H9 (cell line): ENCODE results near the gene ARHGEF1. TPM values are rescaled to one million over a fixed set of nuclear protein-coding genes. Genes with fewer than 3 reads are reported as not detected.

Source experiments
- DNase-seq: peaks from one replicate; pipeline ENCODE4 v3.0.0-alpha.2; 2017
- H2AFZ ChIP-seq: one replicate; pipeline ENCODE4 v1.6.1; 2013; ENCODE audit warnings: mild to moderate bottlenecking, low read length, control low read depth, moderate library complexity
- H2AK5ac ChIP-seq: 2 replicates; pipeline ENCODE4 v1.6.1; 2013; ENCODE audit warnings: low read length, control low read depth, mixed read lengths; ENCODE audit not compliant: insufficient read length
- H2BK120ac ChIP-seq: one replicate; pipeline ENCODE4 v1.6.1; 2013; ENCODE audit warnings: low read depth, mild to moderate bottlenecking, low read length, control low read depth, inconsistent platforms; ENCODE audit not compliant: poor library complexity, severe bottlenecking
- H2BK12ac ChIP-seq: 2 replicates; pipeline ENCODE4 v1.6.1; 2013; ENCODE audit warnings: low read length, control low read depth, mixed read lengths, low read depth; ENCODE audit not compliant: insufficient read length
- H2BK15ac ChIP-seq: 2 replicates; pipeline ENCODE4 v1.6.1; 2013; ENCODE audit warnings: low read depth, low read length, control low read depth
- H2BK20ac ChIP-seq: one replicate; pipeline ENCODE4 v1.6.1; 2013; ENCODE audit warnings: low read depth, mild to moderate bottlenecking, low read length, control low read depth, inconsistent platforms; ENCODE audit not compliant: poor library complexity, severe bottlenecking
- H2BK5ac ChIP-seq: 2 replicates; pipeline ENCODE4 v1.6.1; 2013; ENCODE audit warnings: low read length, control low read depth, mixed read lengths; ENCODE audit not compliant: insufficient read length
- H3K14ac ChIP-seq: 2 replicates; pipeline ENCODE4 v1.6.1; 2013; ENCODE audit warnings: low read length, control low read depth; ENCODE audit not compliant: insufficient read depth
- H3K18ac ChIP-seq: 2 replicates; pipeline ENCODE4 v1.6.1; 2013; ENCODE audit warnings: low read depth, mild to moderate bottlenecking, mixed read lengths, low read length, control low read depth; ENCODE audit not compliant: insufficient read length
- H3K23ac ChIP-seq: 2 replicates; pipeline ENCODE4 v1.6.1; 2013; ENCODE audit warnings: low read length, control low read depth, mixed read lengths, low read depth; ENCODE audit not compliant: insufficient read length
- H3K23me2 ChIP-seq: 2 replicates; pipeline ENCODE4 v1.6.1; 2013; ENCODE audit warnings: low read depth, mild to moderate bottlenecking, mixed read lengths, low read length, control low read depth; ENCODE audit not compliant: insufficient read length, poor library complexity, severe bottlenecking
- H3K27ac ChIP-seq: 2 replicates; pipeline ENCODE4 v1.5.1; 2013; ENCODE audit warnings: low read length, control low read depth, mixed read lengths, low read depth; ENCODE audit not compliant: insufficient read length
- H3K27me3 ChIP-seq: 2 replicates; pipeline ENCODE4 v1.6.1; 2013; ENCODE audit warnings: low read length, control low read depth, inconsistent platforms; ENCODE audit not compliant: insufficient read depth
- H3K4ac ChIP-seq: 2 replicates; pipeline ENCODE4 v1.6.1; 2013; ENCODE audit warnings: low read depth, mild to moderate bottlenecking, control low read depth, inconsistent platforms, low read length, moderate library complexity
- H3K4me1 ChIP-seq: 2 replicates; pipeline ENCODE4 v1.6.1; 2013; ENCODE audit warnings: low read length, control low read depth, inconsistent platforms; ENCODE audit not compliant: insufficient read depth
- H3K4me2 ChIP-seq: 2 replicates; pipeline ENCODE4 v1.6.1; 2013; ENCODE audit warnings: low read length, control low read depth, mixed read lengths; ENCODE audit not compliant: insufficient read length, insufficient read depth
- H3K56ac ChIP-seq: 2 replicates; pipeline ENCODE4 v1.6.1; 2013; ENCODE audit warnings: low read depth, mild to moderate bottlenecking, mixed read lengths, low read length, control low read depth; ENCODE audit not compliant: insufficient read length
- H3K79me1 ChIP-seq: 2 replicates; pipeline ENCODE4 v1.6.1; 2013; ENCODE audit warnings: low read depth, mild to moderate bottlenecking, moderate library complexity, low read length, control low read depth, inconsistent platforms; ENCODE audit not compliant: insufficient read depth, poor library complexity, severe bottlenecking
- H3K79me2 ChIP-seq: 2 replicates; pipeline ENCODE4 v1.6.1; 2013; ENCODE audit warnings: low read length, control low read depth, inconsistent platforms; ENCODE audit not compliant: insufficient read depth
- H3K9ac ChIP-seq: 2 replicates; pipeline ENCODE4 v1.6.1; 2013; ENCODE audit warnings: low read length, control low read depth, mixed read lengths; ENCODE audit not compliant: insufficient read length; ENCODE audit errors: extremely low read depth
- H3K9me3 ChIP-seq: one replicate; pipeline ENCODE4 v1.6.1; 2013; ENCODE audit warnings: low read depth, low read length, inconsistent platforms; ENCODE audit not compliant: control insufficient read depth
- H3T11ph ChIP-seq: one replicate; pipeline ENCODE4 v1.6.1; 2013; ENCODE audit warnings: mild to moderate bottlenecking, low read length, control low read depth, inconsistent platforms
- H4K20me1 ChIP-seq: one replicate; pipeline ENCODE4 v1.6.1; 2013; ENCODE audit not compliant: control insufficient read depth, insufficient read length, insufficient read depth
- H4K5ac ChIP-seq: 2 replicates; pipeline ENCODE4 v1.6.1; 2013; ENCODE audit warnings: low read depth, mild to moderate bottlenecking, mixed read lengths, low read length, control low read depth; ENCODE audit not compliant: insufficient read length
- H4K8ac ChIP-seq: replicated peaks from 2 replicates; pipeline ENCODE4 v1.6.1; 2013; ENCODE audit warnings: low read length, control low read depth, mixed read lengths, low read depth; ENCODE audit not compliant: insufficient read length
- H4K91ac ChIP-seq: 2 replicates; pipeline ENCODE4 v1.6.1; 2013; ENCODE audit warnings: low read depth, mild to moderate bottlenecking, moderate library complexity, mixed read lengths, low read length, control low read depth; ENCODE audit not compliant: insufficient read length
- H3K27ac Mint-ChIP-seq, 3 experiments: 2 replicates in 2 of 3; 3 replicates in 1 of 3; pipeline ENCODE4 v1.8.0; 2020 to 2021; ENCODE audit warnings: mixed read lengths in 3 of 3, mild to moderate bottlenecking in 1 of 3, moderate library complexity in 1 of 3
- H3K27me3 Mint-ChIP-seq: 2 replicates; pipeline ENCODE4 v1.8.0; 2021; ENCODE audit warnings: low read depth, mild to moderate bottlenecking, moderate library complexity, mixed read lengths
- H3K36me3 Mint-ChIP-seq, 3 experiments: 2 replicates in 2 of 3; 3 replicates in 1 of 3; pipeline ENCODE4 v1.8.0; 2020 to 2021; ENCODE audit warnings: low read depth in 3 of 3, mixed read lengths in 3 of 3; ENCODE audit not compliant: insufficient read depth in 1 of 3
- H3K4me1 Mint-ChIP-seq, 2 experiments: 2 replicates each; pipeline ENCODE4 v1.8.0; 2020; ENCODE audit warnings: mixed read lengths in 2 of 2
- H3K4me3 Mint-ChIP-seq, 2 experiments: 2 replicates in 1 of 2; 3 replicates in 1 of 2; pipeline ENCODE4 v1.8.0; 2020 to 2021; ENCODE audit warnings: mild to moderate bottlenecking in 2 of 2, mixed read lengths in 2 of 2, moderate library complexity in 1 of 2
- H3K9me3 Mint-ChIP-seq, 2 experiments: 2 replicates in 1 of 2; 3 replicates in 1 of 2; pipeline ENCODE4 v1.8.0; 2020; ENCODE audit warnings: mild to moderate bottlenecking in 2 of 2, mixed read lengths in 2 of 2, moderate library complexity in 1 of 2
- WGBS: extraction: QIAGEN DNeasy Blood & Tissue Kit; methylation state at CpG from one replicate; pipeline ENCODE4 v1.1.7; 2013; ENCODE audit warnings: missing lambda C conversion rate, low lambda C conversion rate, mixed read lengths; ENCODE audit not compliant: insufficient read length; ENCODE audit errors: extremely low coverage; 5-methylcytosine and 5-hydroxymethylcytosine counted together
- total RNA-seq: library from RNA; stranded (reverse); gene quantifications from 2 replicates; pipeline ENCODE4 v1.2.1, GENCODE V29; 2021
- TF ChIP-seq, protein P1 (sequence below): fragments of 200-600 bp; sonication (generic); conservative IDR thresholded peaks from 3 replicates; pipeline ENCODE4 v1.8.0; 2021; ENCODE audit warnings: antibody characterized with exemption, mild to moderate bottlenecking

The ARHGEF1 gene
- total RNA-seq, 1 experiment from 2014 or later: 50.3 TPM

DNA sequence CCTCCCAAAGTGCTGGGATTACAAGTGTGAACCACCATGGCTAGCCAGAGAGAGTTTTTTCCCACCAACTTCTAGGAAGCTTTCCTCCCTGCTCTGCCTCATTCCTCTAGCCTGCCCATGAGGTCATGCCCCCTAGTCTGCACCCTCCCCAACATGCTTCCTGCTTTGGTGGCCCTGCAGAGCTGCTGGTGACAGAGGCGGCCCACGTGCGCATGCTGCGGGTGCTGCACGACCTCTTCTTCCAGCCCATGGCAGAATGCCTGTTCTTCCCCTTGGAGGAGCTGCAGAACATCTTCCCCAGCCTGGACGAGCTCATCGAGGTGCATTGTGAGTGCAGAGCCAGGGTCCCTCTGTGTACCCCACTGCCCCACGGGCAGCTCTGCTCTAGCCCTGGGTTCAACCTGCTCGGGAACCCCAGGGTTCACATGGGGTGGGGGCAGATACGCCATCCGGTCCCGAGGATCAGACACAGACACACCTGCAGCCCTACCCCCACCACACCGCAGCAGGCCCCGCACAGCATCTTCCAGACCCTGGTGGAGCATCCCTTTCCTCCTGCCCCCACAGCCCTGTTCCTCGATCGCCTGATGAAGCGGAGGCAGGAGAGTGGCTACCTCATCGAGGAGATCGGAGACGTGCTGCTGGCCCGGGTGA, 18.9 kb downstream of the ARHGEF1 start:
- no peak overlapping the region for H3K4me2 ChIP-seq
- H3K23me2 ChIP-seq: no peaks in the 10 kb centered on the region
- no peaks in the 10 kb centered on the region for H4K20me1 ChIP-seq
- H3K79me2 ChIP-seq: no peaks in the 10 kb centered on the region
- WGBS: no CpG with 5 or more reads among the region's 21 CpGs
- no peak overlapping the region for H2BK5ac ChIP-seq
- H3K18ac ChIP-seq: no peak overlapping the region
- H3K79me1 ChIP-seq: no peaks in the 10 kb centered on the region
- no peak overlapping the region for H2AFZ ChIP-seq
- Mint-ChIP-seq H3K27me3 (no peaks in the 10 kb centered on the region), H3K36me3 (peaks cover 19 to 70% (median 63%) of the 10 kb centered on the region in 3 experiments; a peak in 6 of 7 replicates), H3K9me3 (no peaks in the 10 kb centered on the region), H3K4me1 (peaks cover 0 to 19% of the 10 kb centered on the region in 2 experiments; a peak in 2 of 4 replicates), H3K27ac (no peak overlapping the region), H3K4me3 (no peak overlapping the region; a peak in 1 of 5 replicates)
- H3K9ac ChIP-seq: no peak overlapping the region
- DNase-seq: no peak
- no peaks in the 10 kb centered on the region for H3K4me1 ChIP-seq
- H3K27ac ChIP-seq: no peak overlapping the region
- H2BK15ac ChIP-seq: no peak overlapping the region
- no peak overlapping the region for H2BK20ac ChIP-seq
- H4K8ac ChIP-seq: no peak overlapping the region
- H4K5ac ChIP-seq: no peak overlapping the region
- no peak overlapping the region for H2AK5ac ChIP-seq
- H3K27me3 ChIP-seq: no peaks in the 10 kb centered on the region
- H3K9me3 ChIP-seq: no peaks in the 10 kb centered on the region
- H3T11ph ChIP-seq: no peak overlapping the region
- no peak overlapping the region for H2BK12ac ChIP-seq
- no peak overlapping the region for H2BK120ac ChIP-seq
- H4K91ac ChIP-seq: no peak overlapping the region
- H3K23ac ChIP-seq: no peak overlapping the region
- TF ChIP-seq, protein P1, sequence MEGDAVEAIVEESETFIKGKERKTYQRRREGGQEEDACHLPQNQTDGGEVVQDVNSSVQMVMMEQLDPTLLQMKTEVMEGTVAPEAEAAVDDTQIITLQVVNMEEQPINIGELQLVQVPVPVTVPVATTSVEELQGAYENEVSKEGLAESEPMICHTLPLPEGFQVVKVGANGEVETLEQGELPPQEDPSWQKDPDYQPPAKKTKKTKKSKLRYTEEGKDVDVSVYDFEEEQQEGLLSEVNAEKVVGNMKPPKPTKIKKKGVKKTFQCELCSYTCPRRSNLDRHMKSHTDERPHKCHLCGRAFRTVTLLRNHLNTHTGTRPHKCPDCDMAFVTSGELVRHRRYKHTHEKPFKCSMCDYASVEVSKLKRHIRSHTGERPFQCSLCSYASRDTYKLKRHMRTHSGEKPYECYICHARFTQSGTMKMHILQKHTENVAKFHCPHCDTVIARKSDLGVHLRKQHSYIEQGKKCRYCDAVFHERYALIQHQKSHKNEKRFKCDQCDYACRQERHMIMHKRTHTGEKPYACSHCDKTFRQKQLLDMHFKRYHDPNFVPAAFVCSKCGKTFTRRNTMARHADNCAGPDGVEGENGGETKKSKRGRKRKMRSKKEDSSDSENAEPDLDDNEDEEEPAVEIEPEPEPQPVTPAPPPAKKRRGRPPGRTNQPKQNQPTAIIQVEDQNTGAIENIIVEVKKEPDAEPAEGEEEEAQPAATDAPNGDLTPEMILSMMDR: no peak
- H3K4ac ChIP-seq: no peak overlapping the region
- H3K14ac ChIP-seq: no peak overlapping the region
- no peak overlapping the region for H3K56ac ChIP-seq
